ENCODE data around the gene EMC1.

Gene EMC1

DNA sequence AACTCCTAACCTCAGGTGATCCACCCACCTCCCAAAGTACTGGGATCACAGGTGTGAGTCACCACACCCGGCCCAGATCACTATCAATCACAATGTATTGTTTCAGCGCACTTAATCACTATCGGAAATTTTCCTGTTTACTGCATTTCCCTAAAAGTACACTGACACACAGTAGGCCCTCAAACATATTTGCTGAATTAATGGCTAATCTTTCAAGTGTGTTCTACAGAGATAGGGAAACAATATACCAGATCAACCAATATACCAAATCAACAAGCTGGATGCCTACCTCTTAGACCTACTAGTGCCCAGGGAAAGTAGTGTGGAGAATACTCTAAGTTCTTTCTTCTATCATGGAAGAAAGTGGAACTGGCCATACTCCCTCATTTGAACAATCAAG lies 58.3 kb downstream of the EMC1 start:
- Histone ChIP-seq H3K27me3 (ENCODE audit: insufficient read depth, poor library complexity, severe bottlenecking) (no peaks in the 10 kb centered on the region), H3K4me3 (replicated peaks; ENCODE audit: insufficient read depth, low read length) (no peak overlapping the region), H3K27ac (replicated peaks) (no peak overlapping the region)
- TF ChIP-seq, protein P1, sequence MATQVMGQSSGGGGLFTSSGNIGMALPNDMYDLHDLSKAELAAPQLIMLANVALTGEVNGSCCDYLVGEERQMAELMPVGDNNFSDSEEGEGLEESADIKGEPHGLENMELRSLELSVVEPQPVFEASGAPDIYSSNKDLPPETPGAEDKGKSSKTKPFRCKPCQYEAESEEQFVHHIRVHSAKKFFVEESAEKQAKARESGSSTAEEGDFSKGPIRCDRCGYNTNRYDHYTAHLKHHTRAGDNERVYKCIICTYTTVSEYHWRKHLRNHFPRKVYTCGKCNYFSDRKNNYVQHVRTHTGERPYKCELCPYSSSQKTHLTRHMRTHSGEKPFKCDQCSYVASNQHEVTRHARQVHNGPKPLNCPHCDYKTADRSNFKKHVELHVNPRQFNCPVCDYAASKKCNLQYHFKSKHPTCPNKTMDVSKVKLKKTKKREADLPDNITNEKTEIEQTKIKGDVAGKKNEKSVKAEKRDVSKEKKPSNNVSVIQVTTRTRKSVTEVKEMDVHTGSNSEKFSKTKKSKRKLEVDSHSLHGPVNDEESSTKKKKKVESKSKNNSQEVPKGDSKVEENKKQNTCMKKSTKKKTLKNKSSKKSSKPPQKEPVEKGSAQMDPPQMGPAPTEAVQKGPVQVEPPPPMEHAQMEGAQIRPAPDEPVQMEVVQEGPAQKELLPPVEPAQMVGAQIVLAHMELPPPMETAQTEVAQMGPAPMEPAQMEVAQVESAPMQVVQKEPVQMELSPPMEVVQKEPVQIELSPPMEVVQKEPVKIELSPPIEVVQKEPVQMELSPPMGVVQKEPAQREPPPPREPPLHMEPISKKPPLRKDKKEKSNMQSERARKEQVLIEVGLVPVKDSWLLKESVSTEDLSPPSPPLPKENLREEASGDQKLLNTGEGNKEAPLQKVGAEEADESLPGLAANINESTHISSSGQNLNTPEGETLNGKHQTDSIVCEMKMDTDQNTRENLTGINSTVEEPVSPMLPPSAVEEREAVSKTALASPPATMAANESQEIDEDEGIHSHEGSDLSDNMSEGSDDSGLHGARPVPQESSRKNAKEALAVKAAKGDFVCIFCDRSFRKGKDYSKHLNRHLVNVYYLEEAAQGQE (IDR thresholded peaks at IDR 0.05; ENCODE audit: insufficient replicate concordance, low read depth), result no peak
- no peak for TF ChIP-seq CTCF (IDR thresholded peaks at IDR 0.05; ENCODE audit: insufficient read depth, low read length)
- TF ChIP-seq SPI1 (IDR thresholded peaks at IDR 0.05; ENCODE audit: borderline replicate concordance, low read depth), result no peak
- no peak for TF ChIP-seq GABPA (IDR thresholded peaks at IDR 0.05; ENCODE audit: low read depth)
- TF ChIP-seq POLR2AphosphoS5 (IDR thresholded peaks at IDR 0.05; ENCODE audit: low read depth), result no peak
- DNase-seq (ENCODE audit: low read depth in 1 of 2, low spot score in 1 of 2), result no peak

GRCh38 chr1:19191811-19192210 lies 59.5 kb downstream of the EMC1 start:
- no peak overlapping the region for H3K27ac ChIP-seq (replicated peaks)

GRCh38 chr1:19190468-19190867 lies 60.9 kb downstream of the EMC1 start:
- H3K27me3 ChIP-seq (ENCODE audit: insufficient read depth, poor library complexity, severe bottlenecking), result no peaks in the 10 kb centered on the region
- no peak overlapping the region for H3K27ac ChIP-seq (replicated peaks)
- no peak for TF ChIP-seq GABPA (IDR thresholded peaks at IDR 0.05; ENCODE audit: low read depth)
- TF ChIP-seq, protein P1 (IDR thresholded peaks at IDR 0.05; ENCODE audit: insufficient replicate concordance, low read depth), result no peak
- no peak overlapping the region for H3K4me3 ChIP-seq (replicated peaks; ENCODE audit: insufficient read depth, low read length)
- DNase-seq (ENCODE audit: low read depth in 1 of 2, low spot score in 1 of 2), result no peak

More at GRCh38 chr1:19191811-19192210, 59.5 kb downstream of the EMC1 start:
- no peaks in the 10 kb centered on the region for H3K27me3 ChIP-seq (ENCODE audit: insufficient read depth, poor library complexity, severe bottlenecking)
- DNase-seq (ENCODE audit: low read depth in 1 of 2, low spot score in 1 of 2), result no peak
- no peak overlapping the region for H3K4me3 ChIP-seq (replicated peaks; ENCODE audit: insufficient read depth, low read length)
- TF ChIP-seq POLR2AphosphoS5 (IDR thresholded peaks at IDR 0.05; ENCODE audit: low read depth) (no peak), SPI1 (IDR thresholded peaks at IDR 0.05; ENCODE audit: borderline replicate concordance, low read depth) (no peak), GABPA (IDR thresholded peaks at IDR 0.05; ENCODE audit: low read depth) (no peak), CTCF (IDR thresholded peaks at IDR 0.05; ENCODE audit: insufficient read depth, low read length) (no peak)
- TF ChIP-seq, protein P1 (IDR thresholded peaks at IDR 0.05; ENCODE audit: insufficient replicate concordance, low read depth), result no peak

GRCh38 chr1:19189270-19189669 lies 62.1 kb downstream of the EMC1 start:
- TF ChIP-seq POLR2AphosphoS5 (IDR thresholded peaks at IDR 0.05; ENCODE audit: low read depth), result no peak
- TF ChIP-seq, protein P1 (IDR thresholded peaks at IDR 0.05; ENCODE audit: insufficient replicate concordance, low read depth), result no peak
- TF ChIP-seq SPI1 (IDR thresholded peaks at IDR 0.05; ENCODE audit: borderline replicate concordance, low read depth), result no peak
- TF ChIP-seq GABPA (IDR thresholded peaks at IDR 0.05; ENCODE audit: low read depth), result no peak
- no peak for TF ChIP-seq CTCF (IDR thresholded peaks at IDR 0.05; ENCODE audit: insufficient read depth, low read length)
- no peak overlapping the region for H3K4me3 ChIP-seq (replicated peaks; ENCODE audit: insufficient read depth, low read length)
- no peaks in the 10 kb centered on the region for H3K27me3 ChIP-seq (ENCODE audit: insufficient read depth, poor library complexity, severe bottlenecking)
- no peak overlapping the region for H3K27ac ChIP-seq (replicated peaks)
- no peak for DNase-seq (ENCODE audit: low read depth in 1 of 2, low spot score in 1 of 2)

Measured in HL-60 (cell line).